H9 (cell line): ENCODE data around the gene TUBB1. TPM values are rescaled to one million over a fixed set of nuclear protein-coding genes. Genes with fewer than 3 reads are reported as not detected.

Experiments
- DNase-seq: peaks from one replicate; pipeline ENCODE4 v3.0.0-alpha.2; 2017
- H2AFZ ChIP-seq: one replicate; pipeline ENCODE4 v1.6.1; 2013; ENCODE audit warnings: mild to moderate bottlenecking, low read length, control low read depth, moderate library complexity
- H2AK5ac ChIP-seq: 2 replicates; pipeline ENCODE4 v1.6.1; 2013; ENCODE audit warnings: low read length, control low read depth, mixed read lengths; ENCODE audit not compliant: insufficient read length
- H2BK120ac ChIP-seq: one replicate; pipeline ENCODE4 v1.6.1; 2013; ENCODE audit warnings: low read depth, mild to moderate bottlenecking, low read length, control low read depth, inconsistent platforms; ENCODE audit not compliant: poor library complexity, severe bottlenecking
- H2BK12ac ChIP-seq: 2 replicates; pipeline ENCODE4 v1.6.1; 2013; ENCODE audit warnings: low read length, control low read depth, mixed read lengths, low read depth; ENCODE audit not compliant: insufficient read length
- H2BK15ac ChIP-seq: 2 replicates; pipeline ENCODE4 v1.6.1; 2013; ENCODE audit warnings: low read depth, low read length, control low read depth
- H2BK20ac ChIP-seq: one replicate; pipeline ENCODE4 v1.6.1; 2013; ENCODE audit warnings: low read depth, mild to moderate bottlenecking, low read length, control low read depth, inconsistent platforms; ENCODE audit not compliant: poor library complexity, severe bottlenecking
- H2BK5ac ChIP-seq: 2 replicates; pipeline ENCODE4 v1.6.1; 2013; ENCODE audit warnings: low read length, control low read depth, mixed read lengths; ENCODE audit not compliant: insufficient read length
- H3K14ac ChIP-seq: 2 replicates; pipeline ENCODE4 v1.6.1; 2013; ENCODE audit warnings: low read length, control low read depth; ENCODE audit not compliant: insufficient read depth
- H3K18ac ChIP-seq: 2 replicates; pipeline ENCODE4 v1.6.1; 2013; ENCODE audit warnings: low read depth, mild to moderate bottlenecking, mixed read lengths, low read length, control low read depth; ENCODE audit not compliant: insufficient read length
- H3K23ac ChIP-seq: 2 replicates; pipeline ENCODE4 v1.6.1; 2013; ENCODE audit warnings: low read length, control low read depth, mixed read lengths, low read depth; ENCODE audit not compliant: insufficient read length
- H3K23me2 ChIP-seq: 2 replicates; pipeline ENCODE4 v1.6.1; 2013; ENCODE audit warnings: low read depth, mild to moderate bottlenecking, mixed read lengths, low read length, control low read depth; ENCODE audit not compliant: insufficient read length, poor library complexity, severe bottlenecking
- H3K27ac ChIP-seq: 2 replicates; pipeline ENCODE4 v1.5.1; 2013; ENCODE audit warnings: low read length, control low read depth, mixed read lengths, low read depth; ENCODE audit not compliant: insufficient read length
- H3K27me3 ChIP-seq: 2 replicates; pipeline ENCODE4 v1.6.1; 2013; ENCODE audit warnings: low read length, control low read depth, inconsistent platforms; ENCODE audit not compliant: insufficient read depth
- H3K4ac ChIP-seq: 2 replicates; pipeline ENCODE4 v1.6.1; 2013; ENCODE audit warnings: low read depth, mild to moderate bottlenecking, control low read depth, inconsistent platforms, low read length, moderate library complexity
- H3K4me1 ChIP-seq: 2 replicates; pipeline ENCODE4 v1.6.1; 2013; ENCODE audit warnings: low read length, control low read depth, inconsistent platforms; ENCODE audit not compliant: insufficient read depth
- H3K4me2 ChIP-seq: 2 replicates; pipeline ENCODE4 v1.6.1; 2013; ENCODE audit warnings: low read length, control low read depth, mixed read lengths; ENCODE audit not compliant: insufficient read length, insufficient read depth
- H3K56ac ChIP-seq: 2 replicates; pipeline ENCODE4 v1.6.1; 2013; ENCODE audit warnings: low read depth, mild to moderate bottlenecking, mixed read lengths, low read length, control low read depth; ENCODE audit not compliant: insufficient read length
- H3K79me1 ChIP-seq: 2 replicates; pipeline ENCODE4 v1.6.1; 2013; ENCODE audit warnings: low read depth, mild to moderate bottlenecking, moderate library complexity, low read length, control low read depth, inconsistent platforms; ENCODE audit not compliant: insufficient read depth, poor library complexity, severe bottlenecking
- H3K79me2 ChIP-seq: 2 replicates; pipeline ENCODE4 v1.6.1; 2013; ENCODE audit warnings: low read length, control low read depth, inconsistent platforms; ENCODE audit not compliant: insufficient read depth
- H3K9ac ChIP-seq: 2 replicates; pipeline ENCODE4 v1.6.1; 2013; ENCODE audit warnings: low read length, control low read depth, mixed read lengths; ENCODE audit not compliant: insufficient read length; ENCODE audit errors: extremely low read depth
- H3K9me3 ChIP-seq: one replicate; pipeline ENCODE4 v1.6.1; 2013; ENCODE audit warnings: low read depth, low read length, inconsistent platforms; ENCODE audit not compliant: control insufficient read depth
- H3T11ph ChIP-seq: one replicate; pipeline ENCODE4 v1.6.1; 2013; ENCODE audit warnings: mild to moderate bottlenecking, low read length, control low read depth, inconsistent platforms
- H4K20me1 ChIP-seq: one replicate; pipeline ENCODE4 v1.6.1; 2013; ENCODE audit not compliant: control insufficient read depth, insufficient read length, insufficient read depth
- H4K5ac ChIP-seq: 2 replicates; pipeline ENCODE4 v1.6.1; 2013; ENCODE audit warnings: low read depth, mild to moderate bottlenecking, mixed read lengths, low read length, control low read depth; ENCODE audit not compliant: insufficient read length
- H4K8ac ChIP-seq: replicated peaks from 2 replicates; pipeline ENCODE4 v1.6.1; 2013; ENCODE audit warnings: low read length, control low read depth, mixed read lengths, low read depth; ENCODE audit not compliant: insufficient read length
- H4K91ac ChIP-seq: 2 replicates; pipeline ENCODE4 v1.6.1; 2013; ENCODE audit warnings: low read depth, mild to moderate bottlenecking, moderate library complexity, mixed read lengths, low read length, control low read depth; ENCODE audit not compliant: insufficient read length
- H3K27ac Mint-ChIP-seq, 3 experiments: 2 replicates in 2 of 3; 3 replicates in 1 of 3; pipeline ENCODE4 v1.8.0; 2020 to 2021; ENCODE audit warnings: mixed read lengths in 3 of 3, mild to moderate bottlenecking in 1 of 3, moderate library complexity in 1 of 3
- H3K27me3 Mint-ChIP-seq: 2 replicates; pipeline ENCODE4 v1.8.0; 2021; ENCODE audit warnings: low read depth, mild to moderate bottlenecking, moderate library complexity, mixed read lengths
- H3K36me3 Mint-ChIP-seq, 3 experiments: 2 replicates in 2 of 3; 3 replicates in 1 of 3; pipeline ENCODE4 v1.8.0; 2020 to 2021; ENCODE audit warnings: low read depth in 3 of 3, mixed read lengths in 3 of 3; ENCODE audit not compliant: insufficient read depth in 1 of 3
- H3K4me1 Mint-ChIP-seq, 2 experiments: 2 replicates each; pipeline ENCODE4 v1.8.0; 2020; ENCODE audit warnings: mixed read lengths in 2 of 2
- H3K4me3 Mint-ChIP-seq, 2 experiments: 2 replicates in 1 of 2; 3 replicates in 1 of 2; pipeline ENCODE4 v1.8.0; 2020 to 2021; ENCODE audit warnings: mild to moderate bottlenecking in 2 of 2, mixed read lengths in 2 of 2, moderate library complexity in 1 of 2
- H3K9me3 Mint-ChIP-seq, 2 experiments: 2 replicates in 1 of 2; 3 replicates in 1 of 2; pipeline ENCODE4 v1.8.0; 2020; ENCODE audit warnings: mild to moderate bottlenecking in 2 of 2, mixed read lengths in 2 of 2, moderate library complexity in 1 of 2
- WGBS: extraction: QIAGEN DNeasy Blood & Tissue Kit; methylation state at CpG from one replicate; pipeline ENCODE4 v1.1.7; 2013; ENCODE audit warnings: missing lambda C conversion rate, low lambda C conversion rate, mixed read lengths; ENCODE audit not compliant: insufficient read length; ENCODE audit errors: extremely low coverage; 5-methylcytosine and 5-hydroxymethylcytosine counted together
- total RNA-seq: library from RNA; stranded (reverse); gene quantifications from 2 replicates; pipeline ENCODE4 v1.2.1, GENCODE V29; 2021
- TF ChIP-seq, protein P1 (sequence below): fragments of 200-600 bp; sonication (generic); conservative IDR thresholded peaks from 3 replicates; pipeline ENCODE4 v1.8.0; 2021; ENCODE audit warnings: antibody characterized with exemption, mild to moderate bottlenecking

The TUBB1 gene
- total RNA-seq, 1 experiment from 2014 or later = not detected

DNA sequence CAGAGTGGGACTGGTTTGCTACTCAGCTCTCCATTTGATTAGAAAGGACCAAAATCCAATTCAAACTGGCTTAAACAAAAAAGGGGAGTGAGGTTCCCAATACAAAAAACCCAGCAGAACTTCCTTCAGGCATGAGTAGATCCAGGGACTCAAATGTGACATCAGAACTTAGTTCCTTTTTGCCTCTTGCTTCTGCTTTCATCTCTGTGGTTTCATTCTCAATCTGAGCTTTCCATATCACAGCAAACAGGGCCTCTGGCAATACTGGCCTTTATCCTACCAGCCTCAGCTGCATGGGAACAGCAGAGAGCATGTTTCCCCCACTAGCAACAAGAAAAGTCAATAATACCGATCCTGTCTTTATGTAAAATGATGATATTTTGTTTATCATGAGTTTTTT is 52.0 kb downstream of the TUBB1 start:
- Histone ChIP-seq H2AK5ac (no peak overlapping the region), H3K79me2 (no peaks in the 10 kb centered on the region), H4K5ac (no peak overlapping the region), H3T11ph (no peak overlapping the region), H3K56ac (no peak overlapping the region), H2BK5ac (no peak overlapping the region), H3K27ac (no peak overlapping the region), H2AFZ (no peak overlapping the region), H3K4me1 (0 out of 2 replicates have a peak, but pooled peaks cover 3% of the 10 kb centered on the region), H3K18ac (no peak overlapping the region), H4K91ac (no peak overlapping the region), H3K23me2 (no peaks in the 10 kb centered on the region), H2BK12ac (no peak overlapping the region), H3K4me2 (no peak overlapping the region), H2BK20ac (no peak overlapping the region), H3K9me3 (no peaks in the 10 kb centered on the region), H3K79me1 (no peaks in the 10 kb centered on the region), H3K14ac (no peak overlapping the region), H4K8ac (no peak overlapping the region), H4K20me1 (no peaks in the 10 kb centered on the region), H3K9ac (no peak overlapping the region), H3K4ac (no peak overlapping the region), H3K23ac (no peak overlapping the region), H3K27me3 (no peaks in the 10 kb centered on the region), H2BK15ac (no peak overlapping the region), H2BK120ac (no peak overlapping the region)
- Mint-ChIP-seq H3K4me1 (peaks cover 3 to 11% of the 10 kb centered on the region in 2 experiments; a peak in 3 of 4 replicates), H3K27me3 (peaks cover 13% of the 10 kb centered on the region), H3K4me3 (no peak overlapping the region), H3K36me3 (no peaks in the 10 kb centered on the region), H3K27ac (no peak overlapping the region), H3K9me3 (peaks cover 3 to 5% of the 10 kb centered on the region in 2 experiments; a peak in 3 of 5 replicates)
- no peak for DNase-seq
- TF ChIP-seq, protein P1, sequence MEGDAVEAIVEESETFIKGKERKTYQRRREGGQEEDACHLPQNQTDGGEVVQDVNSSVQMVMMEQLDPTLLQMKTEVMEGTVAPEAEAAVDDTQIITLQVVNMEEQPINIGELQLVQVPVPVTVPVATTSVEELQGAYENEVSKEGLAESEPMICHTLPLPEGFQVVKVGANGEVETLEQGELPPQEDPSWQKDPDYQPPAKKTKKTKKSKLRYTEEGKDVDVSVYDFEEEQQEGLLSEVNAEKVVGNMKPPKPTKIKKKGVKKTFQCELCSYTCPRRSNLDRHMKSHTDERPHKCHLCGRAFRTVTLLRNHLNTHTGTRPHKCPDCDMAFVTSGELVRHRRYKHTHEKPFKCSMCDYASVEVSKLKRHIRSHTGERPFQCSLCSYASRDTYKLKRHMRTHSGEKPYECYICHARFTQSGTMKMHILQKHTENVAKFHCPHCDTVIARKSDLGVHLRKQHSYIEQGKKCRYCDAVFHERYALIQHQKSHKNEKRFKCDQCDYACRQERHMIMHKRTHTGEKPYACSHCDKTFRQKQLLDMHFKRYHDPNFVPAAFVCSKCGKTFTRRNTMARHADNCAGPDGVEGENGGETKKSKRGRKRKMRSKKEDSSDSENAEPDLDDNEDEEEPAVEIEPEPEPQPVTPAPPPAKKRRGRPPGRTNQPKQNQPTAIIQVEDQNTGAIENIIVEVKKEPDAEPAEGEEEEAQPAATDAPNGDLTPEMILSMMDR = no peak
- WGBS = no CpG with 5 or more reads among the region's 1 CpG
